ENCODE data around the gene SSBP3.

DNA sequence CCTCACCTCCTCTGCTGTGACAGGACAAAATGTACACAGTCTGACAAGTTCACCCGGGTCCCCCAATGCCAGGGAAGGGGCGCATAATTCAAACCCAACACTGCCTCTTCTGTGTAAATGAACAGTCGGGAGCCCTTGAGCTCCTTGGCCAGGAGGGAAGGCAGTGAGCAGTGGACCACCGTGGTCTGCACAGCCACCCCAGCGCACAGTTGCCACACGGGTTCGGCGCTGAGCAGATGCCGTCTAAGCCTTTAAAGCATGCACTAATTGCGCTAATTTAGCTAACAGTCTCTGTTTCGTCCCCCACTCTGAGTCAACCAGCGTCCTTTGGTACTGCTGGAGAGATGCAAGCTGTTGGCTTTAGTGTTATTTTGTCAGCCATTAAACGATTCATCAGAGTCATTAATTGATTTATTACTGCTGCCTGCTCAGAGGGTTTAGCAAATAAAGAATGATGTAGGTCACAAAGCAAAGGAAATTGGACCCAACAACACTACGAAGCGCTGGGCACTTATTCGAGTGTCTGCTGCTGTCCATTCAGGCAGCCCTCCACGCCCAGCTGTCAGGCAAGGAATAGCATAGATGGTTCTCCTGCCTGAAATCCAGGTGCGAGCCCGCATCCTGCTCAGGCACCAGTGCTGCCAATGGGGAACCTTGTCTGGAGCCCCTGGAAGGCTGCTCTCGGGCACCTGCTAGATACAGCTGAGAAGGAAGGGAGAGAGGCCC, 114.8 kb downstream of the SSBP3 start:
- TF ChIP-seq, protein P1, sequence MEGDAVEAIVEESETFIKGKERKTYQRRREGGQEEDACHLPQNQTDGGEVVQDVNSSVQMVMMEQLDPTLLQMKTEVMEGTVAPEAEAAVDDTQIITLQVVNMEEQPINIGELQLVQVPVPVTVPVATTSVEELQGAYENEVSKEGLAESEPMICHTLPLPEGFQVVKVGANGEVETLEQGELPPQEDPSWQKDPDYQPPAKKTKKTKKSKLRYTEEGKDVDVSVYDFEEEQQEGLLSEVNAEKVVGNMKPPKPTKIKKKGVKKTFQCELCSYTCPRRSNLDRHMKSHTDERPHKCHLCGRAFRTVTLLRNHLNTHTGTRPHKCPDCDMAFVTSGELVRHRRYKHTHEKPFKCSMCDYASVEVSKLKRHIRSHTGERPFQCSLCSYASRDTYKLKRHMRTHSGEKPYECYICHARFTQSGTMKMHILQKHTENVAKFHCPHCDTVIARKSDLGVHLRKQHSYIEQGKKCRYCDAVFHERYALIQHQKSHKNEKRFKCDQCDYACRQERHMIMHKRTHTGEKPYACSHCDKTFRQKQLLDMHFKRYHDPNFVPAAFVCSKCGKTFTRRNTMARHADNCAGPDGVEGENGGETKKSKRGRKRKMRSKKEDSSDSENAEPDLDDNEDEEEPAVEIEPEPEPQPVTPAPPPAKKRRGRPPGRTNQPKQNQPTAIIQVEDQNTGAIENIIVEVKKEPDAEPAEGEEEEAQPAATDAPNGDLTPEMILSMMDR (IDR thresholded peaks at IDR 0.05), result no peak
- TF ChIP-seq EP300 (IDR thresholded peaks at IDR 0.05), result no peak
